Muscle layer of duodenum (tissue), 2 donors: Measurements from ENCODE around the gene CNKSR1.

Source experiments
- H3K27ac ChIP-seq: one replicate; pipeline ENCODE4 v1.7.0; 2013; ENCODE audit warnings: mild to moderate bottlenecking, low read length
- H3K27me3 ChIP-seq: one replicate; pipeline ENCODE4 v1.7.0; 2013; ENCODE audit warnings: low read depth, mild to moderate bottlenecking, control low read depth, low read length
- H3K36me3 ChIP-seq, 2 donors: one replicate each; pipeline ENCODE4 v1.7.0; 2013; ENCODE audit warnings: low read length in 2 of 2, control low read depth in 1 of 2, mild to moderate bottlenecking in 1 of 2; ENCODE audit not compliant: insufficient read depth in 2 of 2, control insufficient read depth in 1 of 2
- H3K4me1 ChIP-seq, 2 donors: one replicate each; pipeline ENCODE4 v1.7.0; 2013; ENCODE audit warnings: low read length in 2 of 2, mild to moderate bottlenecking in 2 of 2, control low read depth in 1 of 2, moderate library complexity in 1 of 2; ENCODE audit not compliant: insufficient read depth in 2 of 2, control insufficient read depth in 1 of 2
- H3K4me3 ChIP-seq, 2 donors: one replicate each; pipeline ENCODE4 v1.7.0; 2013; ENCODE audit warnings: low read length in 2 of 2, low read depth in 1 of 2, mild to moderate bottlenecking in 1 of 2
- H3K9me3 ChIP-seq, 2 donors: one replicate each; pipeline ENCODE4 v1.7.0; 2013; ENCODE audit warnings: low read length in 2 of 2, control low read depth in 1 of 2, mild to moderate bottlenecking in 1 of 2; ENCODE audit not compliant: control insufficient read depth in 1 of 2
- donor health status: healthy.

CNKSR1 gene, protein sequence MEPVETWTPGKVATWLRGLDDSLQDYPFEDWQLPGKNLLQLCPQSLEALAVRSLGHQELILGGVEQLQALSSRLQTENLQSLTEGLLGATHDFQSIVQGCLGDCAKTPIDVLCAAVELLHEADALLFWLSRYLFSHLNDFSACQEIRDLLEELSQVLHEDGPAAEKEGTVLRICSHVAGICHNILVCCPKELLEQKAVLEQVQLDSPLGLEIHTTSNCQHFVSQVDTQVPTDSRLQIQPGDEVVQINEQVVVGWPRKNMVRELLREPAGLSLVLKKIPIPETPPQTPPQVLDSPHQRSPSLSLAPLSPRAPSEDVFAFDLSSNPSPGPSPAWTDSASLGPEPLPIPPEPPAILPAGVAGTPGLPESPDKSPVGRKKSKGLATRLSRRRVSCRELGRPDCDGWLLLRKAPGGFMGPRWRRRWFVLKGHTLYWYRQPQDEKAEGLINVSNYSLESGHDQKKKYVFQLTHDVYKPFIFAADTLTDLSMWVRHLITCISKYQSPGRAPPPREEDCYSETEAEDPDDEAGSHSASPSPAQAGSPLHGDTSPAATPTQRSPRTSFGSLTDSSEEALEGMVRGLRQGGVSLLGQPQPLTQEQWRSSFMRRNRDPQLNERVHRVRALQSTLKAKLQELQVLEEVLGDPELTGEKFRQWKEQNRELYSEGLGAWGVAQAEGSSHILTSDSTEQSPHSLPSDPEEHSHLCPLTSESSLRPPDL

DNA sequence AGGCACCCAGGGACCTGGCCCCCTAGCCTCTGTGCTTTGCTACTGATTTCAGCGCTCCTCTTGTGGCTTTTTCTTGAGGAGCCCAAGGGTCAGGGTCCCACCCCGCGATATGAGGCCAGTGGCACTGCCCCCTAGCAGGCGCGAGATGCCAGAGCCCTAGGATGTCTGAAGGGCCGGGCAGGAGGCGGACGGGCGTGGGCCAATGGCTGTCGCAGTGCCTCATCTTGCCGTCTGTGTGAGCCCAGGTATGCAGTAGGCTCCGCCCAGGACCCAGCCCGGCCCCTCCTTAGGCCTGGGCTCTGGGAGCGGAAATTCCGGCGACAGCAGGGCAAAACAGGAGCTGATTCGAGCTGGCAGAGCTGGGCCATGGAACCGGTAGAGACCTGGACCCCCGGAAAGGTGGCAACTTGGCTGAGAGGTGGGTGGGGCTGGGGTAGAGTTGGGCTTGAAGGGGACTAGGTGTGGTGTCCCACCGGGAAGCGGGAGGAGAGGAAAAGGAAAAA, at the start of gene CNKSR1:
CNKSR1 (plus strand) TSS at position 310 of the 503 bp plus-strand sequence; CDS start at position 367, 57 bp downstream.
- Histone ChIP-seq H3K27ac (no peak within 1 kb of the TSS), H3K4me3 (no peak within 1 kb of the TSS), H3K36me3 (no peaks in the 10 kb centered on the region), H3K4me1 (no peaks in the 10 kb centered on the region), H3K27me3 (no peaks in the 10 kb centered on the region), H3K9me3 (no peaks in the 10 kb centered on the region)

DNA sequence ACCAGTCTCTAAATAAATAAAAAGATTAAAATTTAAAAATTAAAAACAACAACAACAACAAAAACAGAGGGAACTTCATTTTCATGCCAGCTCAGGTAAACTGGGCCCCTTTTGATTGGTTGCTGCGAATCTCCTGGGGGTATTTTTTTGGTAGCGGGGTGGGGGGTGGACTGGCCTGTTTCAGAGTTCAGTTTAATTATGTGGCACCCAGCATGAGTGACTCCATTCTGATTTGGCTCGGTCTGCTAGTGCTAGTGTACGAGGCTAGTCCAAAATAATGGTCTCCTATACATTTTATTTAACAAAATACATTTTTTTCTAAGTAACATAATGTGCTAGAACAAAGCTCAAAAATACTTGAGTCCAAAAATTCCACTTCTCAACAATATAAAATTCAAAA, 47.5 kb upstream of the CNKSR1 start:
- Histone ChIP-seq H3K36me3 (no peaks in the 10 kb centered on the region), H3K27ac (no peak overlapping the region), H3K27me3 (no peaks in the 10 kb centered on the region), H3K4me3 (no peak overlapping the region), H3K9me3 (no peaks in the 10 kb centered on the region), H3K4me1 (peaks cover 0 to 18% of the 10 kb centered on the region in 2 donors)

DNA sequence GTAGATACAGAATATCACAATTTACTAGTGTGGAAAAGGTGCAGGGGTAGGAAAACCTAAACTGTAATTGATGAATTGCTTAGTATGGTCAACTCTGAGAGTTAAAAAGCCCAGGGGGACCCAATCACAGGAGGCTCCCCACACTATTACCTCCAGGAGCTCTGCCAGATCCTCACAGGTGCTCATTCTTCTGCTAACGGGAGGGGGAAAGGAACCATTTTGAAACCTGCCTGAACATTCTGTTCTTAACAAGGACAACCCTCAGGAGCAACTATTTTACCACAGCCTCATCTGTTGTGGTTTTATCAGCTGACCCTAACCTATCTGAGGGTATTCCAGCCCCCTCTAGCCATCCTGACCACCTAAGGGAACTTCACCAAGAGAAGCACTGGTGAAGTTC, 46.6 kb upstream of the CNKSR1 start:
- Histone ChIP-seq H3K4me1 (peaks cover 0 to 18% of the 10 kb centered on the region in 2 donors), H3K36me3 (no peaks in the 10 kb centered on the region), H3K27ac (no peak overlapping the region), H3K9me3 (no peaks in the 10 kb centered on the region), H3K4me3 (no peak overlapping the region), H3K27me3 (no peaks in the 10 kb centered on the region)

DNA sequence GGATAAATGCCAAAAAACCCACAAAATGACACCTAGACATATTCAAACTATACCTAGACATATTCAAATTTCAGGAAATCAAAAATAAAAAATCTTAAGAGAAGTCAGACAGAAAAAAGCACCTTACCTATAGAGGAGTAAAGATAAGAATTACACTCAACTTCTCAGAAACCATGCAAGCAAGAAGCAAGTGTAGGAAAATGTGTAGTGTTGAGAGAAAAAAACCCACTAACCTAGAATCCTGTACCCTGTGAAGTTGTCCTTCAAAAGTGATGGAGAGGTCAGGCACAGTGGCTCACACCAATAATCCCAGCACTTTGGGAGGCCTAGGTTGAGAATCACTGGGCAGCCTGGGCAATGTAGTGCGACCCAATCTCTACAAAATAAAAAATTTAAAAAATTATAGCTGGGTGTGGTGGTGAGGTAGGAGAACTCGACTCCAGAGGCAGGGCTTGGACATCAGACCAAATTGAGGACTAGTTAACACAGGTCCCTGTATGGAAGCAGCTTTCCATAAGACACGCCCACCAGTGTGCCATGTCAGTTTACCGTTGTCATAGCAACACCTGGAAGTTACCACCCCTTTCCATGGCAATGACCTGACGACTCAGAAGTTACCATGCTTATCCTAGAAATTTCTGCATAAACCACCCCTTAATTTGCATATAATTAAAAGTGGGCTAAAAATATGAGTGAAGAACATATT, 45.0 kb upstream of the CNKSR1 start:
- Histone ChIP-seq H3K27me3 (no peaks in the 10 kb centered on the region), H3K4me1 (peaks cover 0 to 10% of the 10 kb centered on the region in 2 donors), H3K9me3 (no peaks in the 10 kb centered on the region), H3K4me3 (no peak overlapping the region), H3K27ac (no peak overlapping the region), H3K36me3 (no peaks in the 10 kb centered on the region)

DNA sequence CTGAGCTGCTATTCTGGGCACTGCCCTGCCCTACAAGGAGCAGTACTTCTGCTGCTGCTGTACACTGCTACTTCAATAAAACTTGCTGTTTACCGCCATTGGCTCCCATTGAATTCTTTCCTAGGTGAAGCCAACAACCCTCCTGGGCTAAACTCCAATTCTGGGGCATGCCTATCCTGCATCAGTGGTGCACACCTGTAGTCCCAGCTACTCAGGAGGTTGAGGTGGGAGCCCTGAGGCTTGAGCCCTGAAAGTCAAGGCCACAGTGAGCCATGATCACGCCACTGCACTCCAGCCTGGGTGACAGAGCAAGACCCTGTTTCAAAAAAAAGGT, 44.5 kb upstream of the CNKSR1 start:
- H3K27me3 ChIP-seq: no peaks in the 10 kb centered on the region
- H3K36me3 ChIP-seq: no peaks in the 10 kb centered on the region
- no peak overlapping the region for H3K4me3 ChIP-seq
- peaks cover 0 to 5% of the 10 kb centered on the region in 2 donors for H3K4me1 ChIP-seq
- H3K27ac ChIP-seq: no peak overlapping the region
- H3K9me3 ChIP-seq: no peaks in the 10 kb centered on the region

DNA sequence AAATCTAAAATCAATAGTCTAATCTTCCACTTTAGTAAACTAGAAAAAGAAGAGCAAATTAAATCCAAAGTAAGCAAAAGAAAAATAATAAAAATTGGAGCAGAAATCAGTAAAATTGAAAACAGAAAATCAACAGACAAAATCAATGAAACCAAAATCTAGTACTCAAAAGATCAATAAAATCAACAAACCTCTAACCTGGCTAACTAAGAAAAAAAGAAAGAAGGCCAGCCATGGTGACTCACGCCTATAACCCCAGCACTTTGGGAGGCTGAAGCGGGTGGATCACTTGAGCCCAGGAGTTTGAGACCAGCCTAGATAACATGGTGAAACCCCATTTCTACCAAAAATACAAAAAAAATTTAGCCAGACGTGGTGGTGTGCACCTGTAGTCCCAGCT, 42.8 kb upstream of the CNKSR1 start:
- Histone ChIP-seq H3K4me3 (no peak overlapping the region), H3K9me3 (no peaks in the 10 kb centered on the region), H3K36me3 (no peaks in the 10 kb centered on the region), H3K27ac (no peak overlapping the region), H3K27me3 (no peaks in the 10 kb centered on the region), H3K4me1 (no peaks in the 10 kb centered on the region)

DNA sequence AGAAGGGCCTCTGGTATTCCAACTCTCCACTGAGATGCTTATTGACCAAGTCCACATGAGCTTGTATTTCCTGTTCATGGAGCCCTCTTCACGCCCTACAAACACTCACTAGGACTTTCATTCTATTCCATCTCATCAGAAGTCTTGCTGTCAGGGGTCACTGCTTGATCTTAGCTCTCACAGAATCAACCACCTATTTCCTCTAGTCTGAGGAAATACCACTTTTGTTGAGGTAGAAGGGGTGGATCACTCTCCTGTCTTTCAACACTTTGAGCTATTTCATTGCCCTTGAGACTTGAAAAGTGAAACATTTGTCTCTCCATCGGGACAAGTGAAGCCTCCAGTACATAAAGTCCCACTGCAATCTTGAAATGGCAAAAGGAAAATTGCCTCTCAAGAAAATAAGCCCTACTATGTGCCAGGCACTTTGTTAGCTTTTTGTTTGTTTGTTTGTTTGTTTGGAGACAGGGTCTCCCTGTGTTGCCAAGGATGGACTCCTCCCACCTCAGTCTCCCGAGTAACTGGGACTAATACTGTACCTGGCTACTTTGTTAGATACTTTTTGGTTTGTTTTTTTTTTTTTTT, 38.2 kb upstream of the CNKSR1 start:
- H3K36me3 ChIP-seq: no peaks in the 10 kb centered on the region
- no peak overlapping the region for H3K4me3 ChIP-seq
- H3K27me3 ChIP-seq: no peaks in the 10 kb centered on the region
- H3K4me1 ChIP-seq: no peaks in the 10 kb centered on the region
- no peak overlapping the region for H3K27ac ChIP-seq
- no peaks in the 10 kb centered on the region for H3K9me3 ChIP-seq

DNA sequence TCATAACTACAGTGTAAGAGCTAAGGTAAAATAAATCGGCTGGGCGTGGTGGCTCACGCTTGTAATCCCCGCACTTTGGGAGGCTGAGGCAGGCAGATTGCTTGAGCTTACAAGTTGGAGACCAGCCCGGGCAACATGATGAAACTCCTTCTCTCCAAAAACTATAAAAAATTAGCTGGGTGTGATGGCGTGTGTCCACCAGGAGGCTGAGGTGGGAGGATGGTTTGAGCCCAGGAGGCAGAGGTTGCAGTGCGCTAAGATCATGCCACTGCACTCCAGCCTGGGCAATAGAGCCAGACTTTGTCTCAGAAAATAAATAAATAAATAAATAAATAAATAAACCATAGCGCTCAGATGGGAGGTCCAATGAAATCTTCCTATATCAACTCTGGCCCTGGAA, 35.1 kb upstream of the CNKSR1 start:
- Histone ChIP-seq H3K36me3 (no peaks in the 10 kb centered on the region), H3K27me3 (no peaks in the 10 kb centered on the region), H3K27ac (no peak overlapping the region), H3K9me3 (no peaks in the 10 kb centered on the region), H3K4me1 (no peaks in the 10 kb centered on the region), H3K4me3 (no peak overlapping the region)

DNA sequence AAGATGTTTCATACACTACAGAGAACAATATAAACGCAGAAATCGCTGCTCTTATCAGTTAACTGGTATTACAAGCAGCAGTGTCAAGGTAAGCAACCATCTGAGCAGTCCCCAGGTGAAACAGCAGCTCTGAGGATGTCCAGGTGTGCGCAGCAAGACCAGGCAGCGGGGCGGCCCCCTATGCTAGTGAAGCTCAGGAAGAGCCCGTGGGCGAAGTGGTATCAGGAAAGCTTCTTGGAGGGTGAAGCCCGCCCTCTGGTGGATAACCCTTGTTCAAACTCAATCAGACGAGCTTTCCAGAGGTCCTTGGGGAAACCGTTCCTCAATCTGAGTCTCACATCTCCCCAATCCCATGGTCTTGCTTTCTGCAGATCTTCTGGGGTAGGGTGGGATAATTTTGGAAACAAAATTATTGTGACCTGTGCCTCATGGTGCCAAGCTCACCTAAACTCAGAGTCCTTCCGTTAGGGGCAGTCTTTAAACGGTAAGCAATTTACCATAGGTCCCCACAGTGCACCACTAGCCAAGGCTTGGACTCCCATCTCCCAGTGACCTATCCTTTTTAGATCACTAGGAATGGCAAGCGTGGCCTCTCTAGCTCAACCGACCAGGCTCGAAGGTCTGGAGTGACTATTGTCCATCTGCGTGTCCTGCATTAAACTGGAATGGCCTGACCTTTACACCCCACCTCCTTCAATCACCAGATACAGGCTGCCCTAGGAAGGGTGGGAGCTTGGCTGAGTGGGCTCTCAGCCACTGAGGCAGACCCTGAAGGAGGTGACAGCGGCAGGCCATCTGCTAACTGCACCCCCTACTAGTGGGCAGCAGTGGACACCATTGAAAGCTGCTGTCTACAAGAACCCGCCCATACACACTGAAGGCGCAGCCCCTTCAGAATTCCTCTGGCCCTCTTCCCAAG, 32.0 kb upstream of the CNKSR1 start:
- H3K27me3 ChIP-seq: no peaks in the 10 kb centered on the region
- H3K36me3 ChIP-seq: no peaks in the 10 kb centered on the region
- H3K4me1 ChIP-seq: no peaks in the 10 kb centered on the region
- no peak overlapping the region for H3K4me3 ChIP-seq
- no peak overlapping the region for H3K27ac ChIP-seq
- no peaks in the 10 kb centered on the region for H3K9me3 ChIP-seq

DNA sequence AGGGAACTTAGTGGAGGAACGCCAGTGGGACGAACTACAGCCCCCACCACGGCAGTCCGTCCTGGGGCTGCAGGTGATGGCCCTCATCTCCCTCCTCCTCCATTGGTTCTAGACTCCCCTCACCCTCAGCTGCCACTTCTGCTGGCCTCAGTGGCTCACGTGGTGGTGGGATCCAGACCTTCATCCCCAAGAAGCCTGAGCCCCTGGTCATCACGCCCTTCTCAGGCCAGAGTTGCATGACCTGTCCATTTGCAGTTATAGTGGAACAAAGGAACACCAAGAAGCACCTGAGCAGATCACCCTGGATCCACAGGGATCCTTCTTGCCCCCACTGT, 31.4 kb upstream of the CNKSR1 start:
- H3K9me3 ChIP-seq: no peaks in the 10 kb centered on the region
- H3K27me3 ChIP-seq: no peaks in the 10 kb centered on the region
- H3K27ac ChIP-seq: no peak overlapping the region
- no peak overlapping the region for H3K4me3 ChIP-seq
- no peaks in the 10 kb centered on the region for H3K4me1 ChIP-seq
- no peaks in the 10 kb centered on the region for H3K36me3 ChIP-seq
